Limb (tissue), 2 donors: Measurements from ENCODE around the gene UNK.

Source experiments
- DNase-seq, 2 donors: peaks; one replicate each; pipeline ENCODE4 v3.0.0-alpha.2; 2016; ENCODE audit errors: extremely low spot score in 2 of 2

The UNK gene

GRCh38 chr17:75832652-75833400 is 48.2 kb downstream of the UNK start:
- no peak for DNase-seq

GRCh38 chr17:75834279-75834920 is 49.8 kb downstream of the UNK start:
- peak in 1 of 2 donors; percentile 73 for DNase-seq

GRCh38 chr17:75834928-75835653 is 50.5 kb downstream of the UNK start:
- peak in 1 of 2 donors; percentile 74 for DNase-seq

GRCh38 chr17:75835654-75835987 is 51.0 kb downstream of the UNK start:
- DNase-seq = no peak

- DNase-seq = no peak
Measured at GRCh38 chr17:75836605-75837004, 52.0 kb downstream of the UNK start.

- no peak for DNase-seq
Measured at GRCh38 chr17:75837899-75838298, 53.3 kb downstream of the UNK start.

GRCh38 chr17:75838410-75838809 is 53.8 kb downstream of the UNK start:
- DNase-seq = no peak

GRCh38 chr17:75839942-75840798 is 55.6 kb downstream of the UNK start:
- no peak for DNase-seq

- no peak for DNase-seq
Measured at GRCh38 chr17:75840799-75841164, 56.2 kb downstream of the UNK start.

GRCh38 chr17:75842411-75842810 is 57.8 kb downstream of the UNK start:
- no peak for DNase-seq

- no peak for DNase-seq
Measured at GRCh38 chr17:75842963-75843576, 58.5 kb downstream of the UNK start.

GRCh38 chr17:75843577-75844529 is 59.2 kb downstream of the UNK start, which contains the start of gene UNC13D:
Gene UNC13D (minus strand): TSS chr17:75844404. CDS start chr17:75844337, 67 bp downstream.
- DNase-seq = no peak

GRCh38 chr17:75844530-75845057 is 60.0 kb downstream of the UNK start:
- DNase-seq = no peak

GRCh38 chr17:75845058-75845711 is 60.6 kb downstream of the UNK start:
- no peak for DNase-seq

- DNase-seq = no peak
Measured at GRCh38 chr17:75845933-75846691, 61.5 kb downstream of the UNK start.

GRCh38 chr17:75846692-75847613 is 62.3 kb downstream of the UNK start:
- no peak for DNase-seq
